ENCODE data around the gene INPP5F. TPM values are rescaled to one million over a fixed set of nuclear protein-coding genes. Genes with fewer than 3 reads are reported as not detected.

The INPP5F gene
- polyA plus RNA-seq, 3 donors = 5.1 to 9.6 (median 7.6) TPM

GRCh38 chr10:119736220-119736619 is 10.4 kb downstream of the INPP5F start:
- H3K27ac ChIP-seq (ENCODE audit: low read depth, low read length) = no peak overlapping the region
- WGBS, 3 donors = 91 to 100% (median 98%) methylated on average over 1 of the region's 1 CpG

- no peak overlapping the region for H3K27ac ChIP-seq (ENCODE audit: low read depth, low read length)
- 86 to 98% (median 92%) methylated on average over 2 of the region's 2 CpGs for WGBS, 3 donors
These were observed 11.3 kb downstream of the INPP5F start for GRCh38 chr10:119737039-119737663.

- WGBS, 3 donors = 39 to 65% (median 53%) methylated on average over 1 of the region's 1 CpG
- H3K27ac ChIP-seq (ENCODE audit: low read depth, low read length) = no peak overlapping the region
These were observed 12.0 kb downstream of the INPP5F start for GRCh38 chr10:119737823-119738222.

- 88 to 96% (median 90%) methylated on average over 1 of the region's 1 CpG for WGBS, 3 donors
- no peak overlapping the region for H3K27ac ChIP-seq (ENCODE audit: low read depth, low read length)
These were observed 13.1 kb downstream of the INPP5F start for GRCh38 chr10:119738962-119739361.

GRCh38 chr10:119740096-119740495 is 14.2 kb downstream of the INPP5F start:
- no peak overlapping the region for H3K27ac ChIP-seq (ENCODE audit: low read depth, low read length)
- 84 to 92% (median 87%) methylated on average over 3 of the region's 3 CpGs for WGBS, 3 donors

- 57 to 62% (median 59%) methylated on average over 8 of the region's 8 CpGs for WGBS, 3 donors
- no peak overlapping the region for H3K27ac ChIP-seq (ENCODE audit: low read depth, low read length)
These were observed 17.2 kb downstream of the INPP5F start for GRCh38 chr10:119742947-119743648.

- H3K27ac ChIP-seq (ENCODE audit: low read depth, low read length) = no peak overlapping the region
- whole genome bisulfite sequencing, 3 donors = 96 to 99% (median 98%) methylated on average over 11 to 12 of the region's 12 CpGs
These were observed 22.1 kb downstream of the INPP5F start for GRCh38 chr10:119747940-119748339.

GRCh38 chr10:119748871-119749270 is 23.0 kb downstream of the INPP5F start:
- 85 to 89% (median 85%) methylated on average over 11 to 12 of the region's 12 CpGs for WGBS, 3 donors
- H3K27ac ChIP-seq (ENCODE audit: low read depth, low read length) = no peak overlapping the region

- H3K27ac ChIP-seq (ENCODE audit: low read depth, low read length) = no peak overlapping the region
- WGBS, 3 donors = 92 to 96% (median 95%) methylated on average over 7 of the region's 7 CpGs
These were observed 23.6 kb downstream of the INPP5F start for GRCh38 chr10:119749455-119749854.

- 28 to 37% (median 29%) methylated on average over 9 of the region's 9 CpGs for WGBS, 3 donors
- H3K27ac ChIP-seq (ENCODE audit: low read depth, low read length) = no peak overlapping the region
These were observed 24.8 kb downstream of the INPP5F start for GRCh38 chr10:119750391-119751230.

- WGBS, 3 donors = 80 to 85% (median 80%) methylated on average over 2 of the region's 2 CpGs
- H3K27ac ChIP-seq (ENCODE audit: low read depth, low read length) = no peak overlapping the region
These were observed 27.5 kb downstream of the INPP5F start for GRCh38 chr10:119753309-119753708.

GRCh38 chr10:119754085-119754484 is 28.2 kb downstream of the INPP5F start:
- 38 to 77% (median 73%) methylated on average over 5 of the region's 5 CpGs for WGBS, 3 donors
- no peak overlapping the region for H3K27ac ChIP-seq (ENCODE audit: low read depth, low read length)

GRCh38 chr10:119754936-119755335 is 29.1 kb downstream of the INPP5F start:
- no peak overlapping the region for H3K27ac ChIP-seq (ENCODE audit: low read depth, low read length)
- WGBS, 3 donors = 66 to 95% (median 94%) methylated on average over 4 of the region's 4 CpGs

- WGBS, 3 donors = 82 to 94% (median 91%) methylated on average over 5 of the region's 5 CpGs
- H3K27ac ChIP-seq (ENCODE audit: low read depth, low read length) = no peak overlapping the region
These were observed 29.6 kb downstream of the INPP5F start for GRCh38 chr10:119755446-119755845.

- H3K27ac ChIP-seq (ENCODE audit: low read depth, low read length) = no peak overlapping the region
- 85 to 92% (median 92%) methylated on average over 5 of the region's 5 CpGs for WGBS, 3 donors
These were observed 32.8 kb downstream of the INPP5F start for GRCh38 chr10:119758448-119759195.

- no peak overlapping the region for H3K27ac ChIP-seq (ENCODE audit: low read depth, low read length)
- 92 to 97% (median 95%) methylated on average over 5 of the region's 5 CpGs for WGBS, 3 donors
These were observed 34.0 kb downstream of the INPP5F start for GRCh38 chr10:119759832-119760231.

GRCh38 chr10:119761106-119761505 is 35.3 kb downstream of the INPP5F start:
- 82 to 91% (median 86%) methylated on average over 3 of the region's 3 CpGs for WGBS, 3 donors
- no peak overlapping the region for H3K27ac ChIP-seq (ENCODE audit: low read depth, low read length)

GRCh38 chr10:119762035-119762434 is 36.2 kb downstream of the INPP5F start:
- no peak overlapping the region for H3K27ac ChIP-seq (ENCODE audit: low read depth, low read length)
- WGBS, 3 donors = 96 to 98% (median 98%) methylated on average over 3 of the region's 3 CpGs

Measured in adipose tissue (tissue), 3 donors.